ENCODE results near the gene AP3M1.

The AP3M1 gene

GRCh38 chr10:74175510-74176379 is 25.1 kb upstream of the AP3M1 start:
- no peak for ATAC-seq (ENCODE audit: low read depth)
- Mint-ChIP-seq H3K9me3 (no peaks in the 10 kb centered on the region), H3K4me1 (peaks cover 25% of the 10 kb centered on the region), H3K27me3 (no peaks in the 10 kb centered on the region), H3K36me3 (no peaks in the 10 kb centered on the region), H3K4me3 (peak overlapping the region; percentile 95), H3K27ac (peak overlapping the region; percentile 96)
- no peak for DNase-seq (ENCODE audit: low spot score in 2 of 2)

- peak overlapping the region; percentile 17 for H3K27ac Mint-ChIP-seq
- no peaks in the 10 kb centered on the region for H3K27me3 Mint-ChIP-seq
- no peaks in the 10 kb centered on the region for H3K9me3 Mint-ChIP-seq
- no peak overlapping the region for H3K4me3 Mint-ChIP-seq
- DNase-seq (ENCODE audit: low spot score in 2 of 2) (no peak), ATAC-seq (ENCODE audit: low read depth) (no peak)
- no peaks in the 10 kb centered on the region for H3K36me3 Mint-ChIP-seq
- H3K4me1 Mint-ChIP-seq, result peaks cover 22% of the 10 kb centered on the region
Observed at GRCh38 chr10:74174521-74174920, 23.9 kb upstream of the AP3M1 start.

DNA sequence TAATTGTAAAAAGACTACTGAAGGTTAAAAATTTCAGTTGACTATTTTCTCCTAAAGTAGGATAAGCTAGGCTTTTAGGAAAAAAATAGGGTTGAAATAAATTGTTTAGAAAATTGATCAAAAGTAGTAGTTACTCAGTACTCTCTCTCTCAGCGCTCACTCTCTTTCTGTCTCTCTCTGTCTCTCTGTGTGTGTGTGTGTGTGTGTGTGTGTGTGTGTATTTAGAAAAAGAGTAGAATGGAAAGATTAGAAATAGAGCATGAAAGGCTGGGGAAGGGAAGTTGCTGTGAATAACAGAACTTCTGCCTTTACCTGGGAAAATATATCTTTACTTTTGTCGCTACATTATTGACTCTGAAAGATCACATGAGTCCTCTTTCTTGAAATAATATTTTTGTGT is 21.0 kb upstream of the AP3M1 start:
- peaks cover 17% of the 10 kb centered on the region for H3K4me1 Mint-ChIP-seq

GRCh38 chr10:74167443-74167842 is 16.8 kb upstream of the AP3M1 start:
- Mint-ChIP-seq H3K27ac (peak overlapping the region; percentile 87), H3K9me3 (no peaks in the 10 kb centered on the region), H3K27me3 (no peaks in the 10 kb centered on the region), H3K4me3 (peak overlapping the region; percentile 2), H3K4me1 (peaks cover 27% of the 10 kb centered on the region), H3K36me3 (peaks cover under 1% of the 10 kb centered on the region)
- DNase-seq (ENCODE audit: low spot score in 2 of 2) (no peak), ATAC-seq (ENCODE audit: low read depth) (no peak)

More for the DNA sequence above, 21.0 kb upstream of the AP3M1 start:
- Mint-ChIP-seq H3K9me3 (no peaks in the 10 kb centered on the region), H3K27ac (peak overlapping the region; percentile 82), H3K36me3 (no peaks in the 10 kb centered on the region), H3K27me3 (no peaks in the 10 kb centered on the region), H3K4me3 (no peak overlapping the region)
- ATAC-seq (ENCODE audit: low read depth) (no peak), DNase-seq (ENCODE audit: low spot score in 2 of 2) (no peak)

DNA sequence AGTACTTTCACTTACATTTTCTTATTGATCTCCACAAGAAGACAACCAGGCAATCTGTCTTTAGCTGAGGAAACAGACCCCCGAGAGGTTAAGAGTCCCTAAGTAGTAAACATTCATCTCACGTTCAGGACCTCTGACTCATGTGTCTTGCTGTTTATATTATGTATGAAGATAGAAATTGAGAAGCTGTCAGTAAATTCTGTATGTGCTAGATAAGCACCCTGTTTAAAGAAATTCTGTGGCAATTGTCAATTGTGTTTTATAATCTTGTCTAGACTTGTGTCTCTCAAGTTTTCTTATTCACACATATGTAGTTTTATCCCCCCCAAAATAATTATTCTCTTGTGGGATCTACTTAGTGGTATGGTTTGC is 14.9 kb upstream of the AP3M1 start:
- H3K4me1 Mint-ChIP-seq, result peaks cover 31% of the 10 kb centered on the region
- no peak for ATAC-seq (ENCODE audit: low read depth)
- H3K9me3 Mint-ChIP-seq, result peaks cover 1% of the 10 kb centered on the region
- H3K27me3 Mint-ChIP-seq, result no peaks in the 10 kb centered on the region
- H3K36me3 Mint-ChIP-seq, result peaks cover 3% of the 10 kb centered on the region
- no peak for DNase-seq (ENCODE audit: low spot score in 2 of 2)
- no peak overlapping the region for H3K4me3 Mint-ChIP-seq
- peak overlapping the region; percentile 90 for H3K27ac Mint-ChIP-seq

- peaks cover 1% of the 10 kb centered on the region for H3K9me3 Mint-ChIP-seq
- H3K27ac Mint-ChIP-seq, result peak overlapping the region; percentile 90
- ATAC-seq (ENCODE audit: low read depth) (no peak), DNase-seq (ENCODE audit: low spot score in 2 of 2) (no peak)
- peaks cover 3% of the 10 kb centered on the region for H3K36me3 Mint-ChIP-seq
- peaks cover 34% of the 10 kb centered on the region for H3K4me1 Mint-ChIP-seq
- peak overlapping the region; percentile 17 for H3K4me3 Mint-ChIP-seq
- no peaks in the 10 kb centered on the region for H3K27me3 Mint-ChIP-seq
Observed at GRCh38 chr10:74164716-74165529, 14.3 kb upstream of the AP3M1 start.

GRCh38 chr10:74163319-74164068 is 12.9 kb upstream of the AP3M1 start:
- peak overlapping the region; percentile 89 for H3K27ac Mint-ChIP-seq
- no peak for DNase-seq (ENCODE audit: low spot score in 2 of 2)

GRCh38 chr10:74160013-74160412 is 9.4 kb upstream of the AP3M1 start:
- ATAC-seq (ENCODE audit: low read depth) (no peak), DNase-seq (ENCODE audit: low spot score in 2 of 2) (no peak)
- Mint-ChIP-seq H3K36me3 (peaks cover 3% of the 10 kb centered on the region), H3K9me3 (peaks cover 1% of the 10 kb centered on the region), H3K4me1 (peaks cover 38% of the 10 kb centered on the region), H3K27me3 (no peaks in the 10 kb centered on the region), H3K4me3 (no peak overlapping the region), H3K27ac (no peak overlapping the region)

More at GRCh38 chr10:74163319-74164068, 12.9 kb upstream of the AP3M1 start:
- Mint-ChIP-seq H3K4me1 (peaks cover 38% of the 10 kb centered on the region), H3K4me3 (peak overlapping the region; percentile 46), H3K36me3 (peaks cover 3% of the 10 kb centered on the region), H3K27me3 (no peaks in the 10 kb centered on the region), H3K9me3 (peaks cover 1% of the 10 kb centered on the region)
- ATAC-seq (ENCODE audit: low read depth), result no peak

DNA sequence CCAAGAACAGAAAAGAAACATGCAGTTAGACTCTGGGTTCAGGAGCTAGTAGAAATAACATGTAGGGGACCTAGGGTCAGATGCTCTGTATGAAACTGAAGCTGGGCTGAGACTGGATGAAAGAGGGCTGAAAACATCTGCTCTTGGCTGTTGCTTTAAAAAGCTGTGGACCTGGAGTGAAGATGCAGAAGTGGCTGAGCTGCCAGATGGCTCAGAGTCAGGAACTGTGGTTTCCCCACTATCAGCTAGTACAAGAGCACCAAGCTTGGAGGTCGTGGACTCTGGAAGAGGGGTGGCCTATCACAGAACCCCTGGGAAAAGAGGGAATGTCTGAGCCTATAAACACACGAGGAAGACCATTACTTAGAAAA is 6.3 kb upstream of the AP3M1 start:
- DNase-seq (ENCODE audit: low spot score in 2 of 2) (no peak), ATAC-seq (ENCODE audit: low read depth) (peak; percentile 76)
- no peaks in the 10 kb centered on the region for H3K9me3 Mint-ChIP-seq
- H3K4me1 Mint-ChIP-seq, result peaks cover 47% of the 10 kb centered on the region
- H3K27ac Mint-ChIP-seq, result peak overlapping the region; percentile 62
- peak overlapping the region; percentile 35 for H3K4me3 Mint-ChIP-seq
- no peaks in the 10 kb centered on the region for H3K27me3 Mint-ChIP-seq
- no peaks in the 10 kb centered on the region for H3K36me3 Mint-ChIP-seq

DNA sequence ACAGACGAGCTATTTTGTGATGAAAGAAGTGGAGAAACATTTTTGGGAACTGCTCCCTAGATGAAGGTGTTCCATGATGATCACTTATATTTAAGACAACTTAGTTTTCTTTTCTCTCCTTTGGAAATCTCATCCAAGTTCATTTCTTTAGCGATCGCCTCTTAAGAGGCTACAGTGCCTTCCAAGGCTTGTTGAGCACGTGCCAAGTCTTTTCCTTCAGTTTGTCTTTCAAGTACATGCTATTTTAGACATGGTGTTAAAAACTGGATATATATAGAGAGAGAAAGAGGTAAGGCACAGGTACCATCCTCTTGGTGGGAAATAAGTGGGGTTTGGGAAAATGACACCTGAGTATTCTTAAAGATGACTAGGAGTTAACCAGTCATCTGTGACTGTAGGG is 3.0 kb upstream of the AP3M1 start:
- no peaks in the 10 kb centered on the region for H3K27me3 Mint-ChIP-seq
- no peak overlapping the region for H3K4me3 Mint-ChIP-seq
- peaks cover 37% of the 10 kb centered on the region for H3K4me1 Mint-ChIP-seq
- no peak overlapping the region for H3K27ac Mint-ChIP-seq
- H3K9me3 Mint-ChIP-seq, result no peaks in the 10 kb centered on the region
- DNase-seq (ENCODE audit: low spot score in 2 of 2) (no peak), ATAC-seq (ENCODE audit: low read depth) (no peak)
- H3K36me3 Mint-ChIP-seq, result no peaks in the 10 kb centered on the region

DNA sequence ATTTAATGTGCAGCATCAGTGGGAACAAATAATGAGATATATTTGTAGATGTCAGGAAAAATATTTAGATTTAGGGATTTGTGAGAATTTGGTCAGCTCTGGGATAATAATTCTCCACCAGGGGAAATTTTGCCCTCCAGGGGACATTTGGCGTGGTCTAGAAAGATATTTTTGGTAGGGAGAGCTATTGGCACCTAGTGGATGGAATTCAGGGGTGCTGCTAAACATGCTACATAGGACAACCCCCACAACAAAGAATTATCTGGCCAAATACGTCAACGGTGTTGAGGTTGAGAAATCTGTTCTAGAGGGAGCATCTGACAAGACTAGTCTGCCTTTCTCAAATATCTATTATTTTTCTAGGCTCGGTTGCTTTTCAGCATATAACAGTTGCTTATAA is 2.5 kb upstream of the AP3M1 start:
- no peaks in the 10 kb centered on the region for H3K27me3 Mint-ChIP-seq
- H3K36me3 Mint-ChIP-seq, result no peaks in the 10 kb centered on the region
- no peak for ATAC-seq (ENCODE audit: low read depth)
- DNase-seq (ENCODE audit: low spot score in 2 of 2), result no peak
- no peak overlapping the region for H3K27ac Mint-ChIP-seq
- no peaks in the 10 kb centered on the region for H3K9me3 Mint-ChIP-seq
- peaks cover 37% of the 10 kb centered on the region for H3K4me1 Mint-ChIP-seq
- peak overlapping the region; percentile 54 for H3K4me3 Mint-ChIP-seq

GRCh38 chr10:74151879-74152722 is 1.5 kb upstream of the AP3M1 start:
- H3K27me3 Mint-ChIP-seq, result no peaks in the 10 kb centered on the region
- peaks cover 2% of the 10 kb centered on the region for H3K36me3 Mint-ChIP-seq
- DNase-seq (ENCODE audit: low spot score in 2 of 2) (no peak), ATAC-seq (ENCODE audit: low read depth) (no peak)
- no peaks in the 10 kb centered on the region for H3K9me3 Mint-ChIP-seq
- peak overlapping the region; percentile 54 for H3K4me3 Mint-ChIP-seq
- H3K4me1 Mint-ChIP-seq, result peaks cover 39% of the 10 kb centered on the region
- no peak overlapping the region for H3K27ac Mint-ChIP-seq
